DMS 273 treated with DMSO at 0.1 percent for 48 hours (cell line): Measurements from ENCODE around the gene TBC1D3E.
"Not testable (repeated sequence)": the region's sequence is repeated elsewhere in the genome, so short reads cannot be mapped to it uniquely, and the experiment has no call there.

Experiments used
- DNase-seq: peaks from one replicate; lab custom pipeline; 2025; lab: John Stamatoyannopoulos, UW

Gene TBC1D3E

DNA sequence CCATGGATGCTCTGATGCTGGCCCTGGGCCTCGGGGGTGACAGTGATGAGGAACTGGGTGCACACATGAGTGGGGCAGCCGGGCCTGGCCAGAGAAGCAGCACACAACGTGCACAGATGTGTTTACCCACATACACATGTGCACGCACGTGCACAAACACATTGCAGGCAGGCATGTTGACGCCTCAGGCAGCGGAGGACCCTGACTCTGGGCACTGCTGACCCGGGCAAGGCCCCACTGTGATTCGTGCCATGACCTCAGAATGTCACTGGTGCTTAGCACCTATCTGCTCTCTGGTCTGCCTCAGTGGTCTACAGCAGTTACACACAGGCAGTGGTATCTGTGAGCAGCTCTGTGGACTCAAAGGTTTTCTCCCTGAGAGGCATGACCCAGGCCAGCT is at the start of gene TBC1D3E:
Gene TBC1D3E, plus strand, starts transcription at position 301 of the 400 bp plus-strand sequence. CDS start 1,545 bp downstream, outside the sequence.
- DNase-seq = not testable (repeated sequence)

DNA sequence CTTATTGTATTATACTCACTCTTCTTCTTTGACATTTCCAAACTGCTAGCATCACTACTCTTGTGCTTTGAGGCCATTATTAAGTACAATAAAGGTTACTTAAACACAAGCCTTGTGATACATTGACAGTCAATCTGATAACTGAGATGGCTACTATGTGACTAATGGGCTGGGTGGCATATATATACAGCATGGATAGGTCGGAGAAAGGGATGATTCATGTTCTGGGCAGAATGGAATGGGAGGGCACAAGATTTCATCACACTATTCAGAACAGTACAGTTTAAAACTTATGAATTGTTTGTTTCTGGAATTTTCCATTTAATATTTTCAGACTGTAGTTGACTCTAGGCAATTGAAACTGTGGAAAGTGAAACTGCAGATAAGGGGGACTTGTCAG is 40.4 kb upstream of the TBC1D3E start:
- DNase-seq = not testable (repeated sequence)

DNA sequence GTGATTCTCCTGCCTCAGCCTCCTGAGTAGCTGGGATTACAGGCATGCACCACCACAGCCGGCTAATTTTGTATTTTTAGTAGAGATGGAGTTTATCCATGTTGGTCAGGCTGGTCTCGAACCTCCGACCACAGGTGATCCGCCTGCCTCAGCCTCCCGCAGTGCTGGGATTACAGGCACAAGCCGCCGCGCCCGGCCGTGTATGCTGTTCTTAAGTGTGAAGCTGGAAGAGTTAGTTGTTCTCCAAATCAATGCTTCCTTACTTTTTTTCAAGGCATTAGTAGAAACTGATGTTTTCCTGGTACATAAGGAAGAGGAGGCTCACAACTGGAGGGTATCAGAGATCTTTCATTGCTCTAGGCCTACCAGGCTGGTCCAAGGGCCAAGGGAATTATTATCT is 39.6 kb upstream of the TBC1D3E start:
- not testable (repeated sequence) for DNase-seq

DNA sequence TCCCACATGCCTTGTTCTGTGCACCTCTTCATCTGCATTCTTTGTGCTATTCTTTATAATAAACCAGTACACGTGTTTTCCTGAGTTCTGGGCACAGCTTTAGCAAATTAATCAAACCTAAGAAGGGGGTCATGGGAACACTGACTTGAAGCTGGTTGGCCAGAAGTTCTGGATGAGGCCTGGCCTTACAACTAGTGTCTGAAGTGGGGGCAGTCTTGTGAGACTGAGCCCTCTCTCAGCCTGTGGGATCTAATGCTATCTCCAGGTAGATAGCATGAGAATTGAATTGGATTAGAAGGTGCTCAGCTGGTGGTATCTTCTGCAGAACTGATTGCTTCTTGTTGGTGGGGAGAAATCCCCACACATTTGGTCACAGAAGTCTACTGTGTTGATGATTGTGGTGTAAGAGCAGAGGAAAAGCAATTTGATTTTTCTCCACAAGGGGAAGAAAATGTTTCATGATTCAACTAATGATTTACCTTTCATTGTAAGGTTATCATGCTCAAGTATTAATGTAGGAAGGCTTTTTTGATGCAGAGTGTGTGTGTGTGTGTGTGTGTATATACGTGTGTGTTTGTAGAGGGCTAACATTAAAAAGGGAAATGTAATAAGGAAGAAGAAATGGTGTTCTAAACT is 33.6 kb upstream of the TBC1D3E start:
- DNase-seq = not testable (repeated sequence)

DNA sequence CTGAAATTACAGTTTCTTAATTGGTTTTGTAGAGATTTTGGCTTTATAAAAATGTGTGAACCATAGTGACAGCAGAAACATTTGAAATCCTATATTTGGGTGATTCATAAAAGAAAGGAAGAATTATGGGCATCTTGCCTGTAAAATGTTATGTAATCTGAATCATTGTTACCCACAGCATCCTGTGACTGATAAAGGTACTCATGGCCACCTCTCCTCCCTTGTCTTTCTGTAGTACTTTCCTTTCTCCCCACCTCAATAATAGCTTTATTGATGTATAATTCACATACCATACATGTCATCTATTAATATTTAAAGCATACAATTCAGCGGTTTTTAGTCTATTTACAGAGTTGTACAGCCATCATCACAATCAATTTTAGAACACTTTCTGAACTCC is 28.5 kb upstream of the TBC1D3E start:
- not testable (repeated sequence) for DNase-seq

GRCh38 chr17:38119829-38120228 is 7.9 kb upstream of the TBC1D3E start:
- not testable (repeated sequence) for DNase-seq

GRCh38 chr17:38134860-38135259 is 7.1 kb downstream of the TBC1D3E start:
- not testable (repeated sequence) for DNase-seq
